GM21723 (cell line): ENCODE results near the gene SBF2.
"Not testable (repeated sequence)": the region's sequence is repeated elsewhere in the genome, so short reads cannot be mapped to it uniquely, and the experiment has no call there.

Experiments
- ATAC-seq: cut with Tn5 transposase; IDR thresholded peaks from one replicate; pipeline ENCODE4 v1.9.1; 2021; ENCODE audit warnings: mild to moderate bottlenecking, moderate library complexity; ENCODE audit not compliant: unreplicated experiment

SBF2 gene

GRCh38 chr11:9758637-9759518 is 535.1 kb downstream of the SBF2 start:
- ATAC-seq = peak; percentile 41

DNA sequence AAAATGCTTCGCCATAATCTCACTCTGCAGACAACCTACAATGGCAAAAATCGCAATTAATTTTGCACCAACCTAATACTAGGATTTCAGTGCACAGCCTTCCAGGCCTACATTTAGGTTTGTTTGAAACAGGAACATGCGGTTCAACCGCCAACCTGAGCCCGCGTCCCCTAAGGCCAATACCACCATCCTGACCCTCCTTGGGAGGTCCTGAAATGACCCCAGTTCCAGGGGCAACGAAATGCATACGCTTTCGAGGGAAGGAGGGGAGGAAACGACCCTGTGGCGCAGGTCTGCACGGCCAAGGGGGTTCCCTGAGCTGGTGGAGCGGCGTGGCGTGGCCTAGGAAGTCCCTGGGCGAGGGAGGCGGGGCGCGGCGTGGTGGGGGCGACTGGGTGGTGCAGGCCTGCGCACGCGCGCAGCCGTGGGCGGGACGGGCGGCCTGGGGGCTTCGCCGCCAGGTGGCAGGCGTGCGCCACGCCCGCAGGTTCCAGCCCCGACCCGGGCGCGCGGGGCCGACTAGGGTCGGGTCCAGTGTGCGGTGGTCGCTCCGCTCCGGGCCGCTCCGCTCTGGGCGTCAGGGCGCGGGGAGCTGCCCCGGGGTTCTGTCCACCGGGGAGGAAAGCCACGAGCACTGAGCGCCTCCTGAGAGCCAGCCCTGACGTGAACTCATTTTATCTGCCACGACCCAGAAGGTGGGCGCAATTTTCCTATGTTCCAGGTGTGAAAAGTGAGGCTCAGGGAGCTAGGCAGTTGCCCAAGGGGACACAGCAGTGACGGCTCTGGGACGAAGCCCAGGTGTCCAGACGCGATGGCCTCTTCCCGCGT is 536.0 kb downstream of the SBF2 start:
- ATAC-seq = peak; percentile 50

DNA sequence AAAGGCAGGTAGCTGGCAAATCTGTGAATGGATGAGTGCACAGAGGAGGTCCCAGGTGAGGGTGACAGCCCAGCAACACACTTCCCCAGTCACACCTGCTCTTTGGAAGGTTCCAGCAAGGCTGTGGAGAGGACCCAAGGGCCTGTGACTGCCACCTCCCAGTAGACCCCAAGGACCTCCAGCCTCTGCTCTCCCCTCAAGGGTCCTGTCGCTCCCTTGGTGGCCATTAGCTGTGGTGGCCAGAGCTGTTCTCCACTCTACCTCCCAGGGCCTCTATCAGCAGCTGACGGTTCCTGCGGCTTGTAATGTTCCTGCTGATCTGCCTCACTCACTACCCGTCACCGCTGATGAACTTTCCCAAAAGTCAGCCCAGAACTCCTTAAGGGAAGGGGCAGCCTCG is 537.1 kb downstream of the SBF2 start:
- no peak for ATAC-seq

- no peak for ATAC-seq
Measured at GRCh38 chr11:9756461-9756860, 537.6 kb downstream of the SBF2 start.

- no peak for ATAC-seq
Measured at GRCh38 chr11:9755561-9756185, 538.3 kb downstream of the SBF2 start.

- no peak for ATAC-seq
Measured at GRCh38 chr11:9754010-9754471, 540.0 kb downstream of the SBF2 start.

DNA sequence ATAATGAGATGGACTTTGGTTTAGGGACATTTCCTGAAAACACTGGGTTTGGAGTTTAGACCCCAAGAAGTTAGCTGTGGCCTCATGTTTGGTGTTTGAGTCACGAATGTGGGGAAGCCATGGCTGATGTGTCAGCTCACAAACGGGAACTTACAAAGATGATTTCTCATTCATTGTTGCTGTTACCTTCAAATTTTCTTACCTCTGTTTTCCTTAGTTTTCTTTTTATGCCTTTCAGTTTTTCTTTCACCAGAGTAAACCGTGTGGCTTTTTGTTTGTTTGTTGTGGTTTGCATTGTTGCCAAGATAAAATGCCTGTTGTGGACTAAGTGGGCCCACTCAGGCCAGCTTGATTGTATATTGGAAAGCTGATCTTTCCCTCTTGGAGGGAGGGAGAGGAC is 541.0 kb downstream of the SBF2 start:
- ATAC-seq = no peak

DNA sequence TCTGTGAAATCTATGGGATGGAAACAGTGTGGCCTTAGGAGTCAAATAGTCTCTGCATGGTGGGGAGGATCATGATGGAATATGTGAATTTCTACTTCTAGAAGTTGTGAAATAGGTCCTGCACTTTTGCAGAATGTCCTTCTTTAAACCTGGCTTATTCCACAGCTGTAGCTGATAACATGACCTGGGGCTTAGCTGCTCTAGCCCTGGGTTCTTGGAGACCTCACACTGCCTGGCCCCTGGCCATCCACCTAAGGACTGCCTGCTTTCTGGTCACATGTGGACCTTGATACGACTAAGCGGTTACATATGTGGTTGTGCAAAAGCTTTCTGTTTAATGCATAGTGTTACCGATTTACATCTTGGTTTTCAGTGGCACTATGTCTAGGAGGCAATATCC is 541.9 kb downstream of the SBF2 start:
- no peak for ATAC-seq

GRCh38 chr11:9750551-9750950 is 543.5 kb downstream of the SBF2 start:
- no peak for ATAC-seq

DNA sequence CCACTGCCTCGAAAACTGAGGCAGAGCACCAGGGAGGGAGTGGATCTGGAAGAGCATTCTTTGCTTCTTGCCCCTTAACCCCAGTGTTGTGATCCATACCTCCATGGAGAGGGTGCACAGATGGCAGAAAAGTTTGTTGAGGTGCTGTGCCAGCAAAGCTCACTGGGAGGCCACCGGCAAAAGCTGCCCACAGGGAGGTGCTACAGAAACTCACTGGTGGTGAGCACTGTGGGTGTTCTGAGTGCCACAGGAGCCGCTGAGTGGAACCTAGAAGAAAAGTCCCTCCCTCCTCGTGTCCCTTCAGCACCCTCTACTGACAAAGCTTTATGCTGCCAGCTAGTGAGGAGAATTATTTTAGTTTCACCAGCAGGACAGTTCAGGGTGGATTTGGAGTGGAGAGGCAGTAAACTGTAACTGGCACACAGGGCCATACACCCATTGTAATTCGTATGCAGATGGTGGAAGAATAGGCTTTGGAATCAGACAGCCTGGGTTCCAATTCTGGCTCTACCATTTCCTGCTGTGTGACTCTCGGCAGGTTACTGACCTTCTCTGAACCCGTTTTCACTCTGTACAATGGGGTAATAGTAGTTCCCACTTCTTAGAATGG is 545.6 kb downstream of the SBF2 start:
- ATAC-seq = no peak

DNA sequence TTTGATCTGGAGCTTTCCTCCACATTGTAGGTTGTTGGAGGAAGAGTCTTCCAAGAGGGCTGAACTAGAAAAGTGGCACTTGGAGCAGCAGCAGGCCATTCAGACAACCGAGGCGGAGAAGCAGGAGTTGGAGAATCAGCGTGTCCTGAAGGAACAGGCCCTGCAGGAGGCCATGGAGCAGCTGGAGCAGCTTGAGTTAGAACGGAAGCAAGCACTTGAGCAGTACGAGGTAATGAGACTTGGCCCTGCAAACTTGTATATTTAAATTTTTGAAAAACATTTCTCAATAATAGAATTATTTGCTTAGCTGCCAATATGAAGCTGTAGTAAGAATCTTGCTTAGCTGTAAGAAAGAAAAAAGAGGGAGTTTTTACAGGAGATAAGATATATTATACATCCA is 546.2 kb downstream of the SBF2 start:
- no peak for ATAC-seq

DNA sequence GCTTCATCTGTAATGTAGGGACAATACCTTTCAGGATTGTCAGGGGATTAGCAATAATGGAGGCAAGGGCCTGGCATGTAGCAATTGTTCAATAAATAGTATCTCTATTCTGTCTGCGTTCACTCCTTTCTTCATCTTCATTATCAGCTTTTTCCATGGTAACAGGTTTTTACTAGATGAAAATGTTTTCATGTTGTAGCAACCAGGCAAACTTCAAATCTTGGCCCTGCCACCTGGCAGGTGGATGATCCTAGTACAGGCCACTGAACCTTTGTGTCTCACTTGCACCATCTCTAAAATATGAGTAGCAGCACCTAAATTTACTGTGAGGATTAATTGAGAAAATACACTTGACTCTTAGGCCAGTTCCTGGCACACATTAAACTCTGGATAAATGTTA is 546.8 kb downstream of the SBF2 start:
- no peak for ATAC-seq

DNA sequence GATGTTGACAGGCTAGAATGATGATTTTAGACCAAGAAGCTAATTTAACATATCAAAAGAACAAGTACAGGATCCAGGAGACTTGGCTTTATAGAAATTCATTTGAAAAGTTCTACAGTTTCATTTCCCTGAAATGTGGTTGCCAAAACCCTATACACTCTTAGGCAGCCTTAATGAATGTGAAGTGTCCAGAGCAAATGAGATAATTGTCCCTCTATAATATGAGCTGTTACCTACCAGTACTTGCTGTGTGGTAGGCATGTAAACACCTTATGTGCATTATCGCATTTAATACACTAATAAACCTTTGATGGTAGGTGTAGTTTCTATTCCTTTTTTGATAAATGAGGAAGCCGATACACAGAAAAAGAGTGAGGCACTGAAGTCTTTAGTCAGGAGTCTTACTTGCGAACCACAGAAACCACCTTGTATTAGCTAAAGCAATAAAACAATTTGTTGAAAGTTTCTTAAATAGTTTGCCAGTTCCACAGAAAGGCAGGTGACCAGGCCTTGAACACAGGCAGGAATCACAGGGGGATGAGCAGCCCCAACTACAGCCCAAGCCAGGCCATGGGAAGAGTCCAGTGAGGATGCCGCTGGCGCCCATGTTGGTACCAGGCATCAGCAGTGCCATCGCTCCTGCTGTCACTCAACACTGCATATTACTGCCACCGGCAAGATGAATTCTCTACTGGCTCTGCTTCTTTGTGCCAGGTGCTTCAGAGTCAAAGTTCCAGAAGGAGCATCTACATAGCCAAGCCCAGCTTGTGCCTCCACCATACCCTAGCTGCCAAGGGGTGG is 548.4 kb downstream of the SBF2 start:
- no peak for ATAC-seq

DNA sequence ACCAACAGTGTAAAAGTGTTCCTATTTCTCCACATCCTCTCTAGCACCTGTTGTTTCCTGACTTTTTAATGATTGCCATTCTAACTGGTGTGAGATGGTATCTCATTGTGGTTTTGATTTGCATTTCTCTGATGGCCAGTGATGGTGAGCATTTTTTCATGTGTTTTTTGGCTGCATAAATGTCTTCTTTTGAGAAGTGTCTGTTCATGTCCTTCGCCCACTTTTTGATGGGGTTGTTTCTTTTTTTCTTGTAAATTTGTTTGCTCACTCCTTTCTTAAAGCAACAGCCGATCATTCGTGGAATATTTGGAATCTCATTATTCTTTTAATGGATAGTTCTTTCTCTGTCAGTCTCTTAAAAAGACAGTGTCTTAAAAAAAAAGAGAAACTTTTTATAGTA is 550.5 kb downstream of the SBF2 start:
- not testable (repeated sequence) for ATAC-seq

DNA sequence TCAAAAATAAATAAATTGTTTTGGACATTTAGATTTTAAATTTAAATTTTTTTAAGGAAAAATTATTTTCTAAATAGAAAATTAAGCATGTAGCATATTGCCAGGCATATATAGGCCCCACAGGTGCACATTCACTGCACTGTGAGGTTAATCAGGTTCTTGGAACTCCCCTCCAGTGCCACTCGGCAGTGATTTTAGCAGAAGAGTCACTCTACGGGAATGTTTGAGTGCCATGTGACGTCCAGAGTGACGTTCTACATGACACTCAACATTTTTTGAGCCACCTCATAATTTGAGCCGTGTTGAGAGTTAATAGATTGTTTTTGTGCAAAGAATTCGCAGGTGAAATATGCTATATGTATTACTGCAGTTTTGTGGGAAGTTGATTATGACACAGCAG is 552.8 kb downstream of the SBF2 start:
- no peak for ATAC-seq

GRCh38 chr11:9740202-9740883 is 553.7 kb downstream of the SBF2 start:
- ATAC-seq = no peak

GRCh38 chr11:9739123-9739900 is 554.7 kb downstream of the SBF2 start:
- ATAC-seq = peak; percentile 78

GRCh38 chr11:9738707-9739106 is 555.3 kb downstream of the SBF2 start:
- ATAC-seq = no peak

DNA sequence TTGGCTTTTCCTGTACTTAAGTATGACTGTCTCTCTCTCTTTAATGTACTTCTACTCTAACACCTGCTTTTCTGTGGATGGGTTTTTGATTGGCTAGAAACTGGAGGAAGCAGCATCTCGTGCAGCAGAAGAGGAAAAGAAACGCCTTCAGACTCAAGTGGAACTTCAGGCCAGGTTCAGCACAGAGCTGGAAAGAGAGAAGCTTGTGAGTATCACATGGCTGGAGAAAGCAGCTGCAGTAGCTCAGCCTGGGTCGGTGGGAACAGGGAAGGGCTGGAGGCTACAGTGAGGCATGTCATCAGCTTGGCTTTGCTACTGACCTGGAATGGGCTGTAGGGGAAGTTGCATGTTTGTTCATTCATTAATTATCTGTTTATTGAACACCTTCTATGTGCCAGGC is 555.9 kb downstream of the SBF2 start:
- no peak for ATAC-seq
